Liver (tissue), 9 donors: ENCODE measurements around the gene INPP5J. TPM values are rescaled to one million over a fixed set of nuclear protein-coding genes. Genes with fewer than 3 reads are reported as not detected.

ENCODE experiments used
- DNase-seq: peaks from one replicate; pipeline ENCODE4 v3.0.0-alpha.2; 2017; ENCODE audit warnings: low spot score
- H3K27ac ChIP-seq, 2 donors: one replicate each; pipeline ENCODE4 v1.7.0; 2013; ENCODE audit warnings: inconsistent platforms in 2 of 2, low read length in 2 of 2, control low read depth in 1 of 2, low read depth in 1 of 2, mild to moderate bottlenecking in 1 of 2
- H3K27me3 ChIP-seq, 4 donors: one replicate each; pipeline versions ENCODE4 v1.6.1 to v1.7.0; 2013; ENCODE audit warnings: low read length in 3 of 4, inconsistent platforms in 1 of 4, mild to moderate bottlenecking in 1 of 4, moderate library complexity in 1 of 4; ENCODE audit not compliant: control insufficient read depth in 4 of 4, insufficient read depth in 4 of 4
- H3K36me3 ChIP-seq, 4 donors: one replicate each; pipeline versions ENCODE4 v1.6.1 to v1.7.0; 2013; ENCODE audit warnings: low read length in 3 of 4, mild to moderate bottlenecking in 3 of 4, low read depth in 1 of 4, moderate library complexity in 1 of 4; ENCODE audit not compliant: control insufficient read depth in 4 of 4, insufficient read depth in 3 of 4
- H3K4me1 ChIP-seq, 4 donors: one replicate each; pipeline versions ENCODE4 v1.6.1 to v1.7.0; 2013; ENCODE audit warnings: low read length in 3 of 4, mild to moderate bottlenecking in 3 of 4, moderate library complexity in 1 of 4; ENCODE audit not compliant: control insufficient read depth in 4 of 4, insufficient read depth in 4 of 4
- H3K4me3 ChIP-seq, 3 donors: one replicate each; pipeline versions ENCODE4 v1.6.1 to v1.7.0; 2013; ENCODE audit warnings: low read length in 3 of 3, control low read depth in 1 of 3, low read depth in 1 of 3, mild to moderate bottlenecking in 1 of 3
- H3K9ac ChIP-seq, 2 donors: one replicate each; pipeline ENCODE4 v1.7.0; 2013; ENCODE audit warnings: low read length in 2 of 2, mild to moderate bottlenecking in 2 of 2, moderate library complexity in 2 of 2, control low read depth in 1 of 2, low read depth in 1 of 2
- H3K9me3 ChIP-seq, 4 donors: one replicate each; pipeline versions ENCODE4 v1.6.1 to v1.7.0; 2013; ENCODE audit warnings: low read length in 3 of 4; ENCODE audit not compliant: control insufficient read depth in 4 of 4
- ATF3 ChIP-seq: IDR thresholded peaks from 2 replicates; pipeline ENCODE4 v1.6.1; 2016; ENCODE audit warnings: antibody characterized with exemption
- CTCF ChIP-seq: fragments of 150-350 bp; IDR thresholded peaks from 2 replicates; pipeline ENCODE4 v1.5.1; 2017; ENCODE audit warnings: improper control_type of control experiment, low read depth, low read length; ENCODE audit not compliant: missing input control
- EGR1 ChIP-seq, 2 donors: IDR thresholded peaks; 2 replicates each; pipeline ENCODE4 v1.6.1; 2016 to 2018; ENCODE audit warnings: antibody characterized with exemption in 2 of 2, low read depth in 2 of 2
- FOXA1 ChIP-seq: IDR thresholded peaks from 2 replicates; pipeline ENCODE4 v1.6.1; 2016; ENCODE audit warnings: antibody characterized with exemption
- FOXA2 ChIP-seq: IDR thresholded peaks from 2 replicates; pipeline ENCODE4 v1.6.1; 2016; ENCODE audit warnings: antibody characterized with exemption
- GABPA ChIP-seq, 2 donors: IDR thresholded peaks in 1 of 2; conservative IDR thresholded peaks in 1 of 2; 2 replicates each; pipeline ENCODE4 v1.6.1; 2016; ENCODE audit warnings: antibody characterized with exemption in 2 of 2, mild to moderate bottlenecking in 1 of 2, moderate library complexity in 1 of 2
- HNF4A ChIP-seq, 2 donors: conservative IDR thresholded peaks; 2 replicates each; pipeline ENCODE4 v1.6.1; 2016; ENCODE audit warnings: antibody characterized with exemption in 2 of 2, mild to moderate bottlenecking in 2 of 2
- HNF4G ChIP-seq: IDR thresholded peaks from 2 replicates; pipeline ENCODE4 v1.6.1; 2016; ENCODE audit warnings: antibody characterized with exemption
- JUND ChIP-seq, 2 donors: IDR thresholded peaks; 2 replicates each; pipeline ENCODE4 v1.6.1; 2016; ENCODE audit warnings: antibody characterized with exemption in 2 of 2
- MAX ChIP-seq: IDR thresholded peaks from 2 replicates; pipeline ENCODE4 v1.6.1; 2016; ENCODE audit warnings: antibody characterized with exemption
- NR2F2 ChIP-seq: IDR thresholded peaks from 2 replicates; pipeline ENCODE4 v1.6.1; 2016; ENCODE audit warnings: antibody characterized with exemption
- RAD21 ChIP-seq, 2 donors: IDR thresholded peaks; 2 replicates each; pipeline ENCODE4 v1.6.1; 2016; ENCODE audit warnings: antibody characterized with exemption in 2 of 2, mild to moderate bottlenecking in 2 of 2
- REST ChIP-seq: IDR thresholded peaks from 2 replicates; pipeline ENCODE4 v1.6.1; 2016; ENCODE audit warnings: antibody characterized with exemption, mild to moderate bottlenecking
- RXRA ChIP-seq, 2 donors: IDR thresholded peaks; 2 replicates each; pipeline ENCODE4 v1.6.1; 2017 to 2018; ENCODE audit warnings: antibody characterized with exemption in 2 of 2, mild to moderate bottlenecking in 1 of 2
- SP1 ChIP-seq: IDR thresholded peaks from 2 replicates; pipeline ENCODE4 v1.6.1; 2018; ENCODE audit warnings: antibody characterized with exemption, mild to moderate bottlenecking
- TAF1 ChIP-seq: conservative IDR thresholded peaks from 2 replicates; pipeline ENCODE4 v1.6.1; 2016; ENCODE audit warnings: antibody characterized with exemption, mild to moderate bottlenecking
- YY1 ChIP-seq: IDR thresholded peaks from 2 replicates; pipeline ENCODE4 v1.6.1; 2016; ENCODE audit warnings: antibody characterized with exemption, mild to moderate bottlenecking
- ZBTB33 ChIP-seq: IDR thresholded peaks from 2 replicates; pipeline ENCODE4 v1.6.1; 2016; ENCODE audit warnings: antibody characterized with exemption
- WGBS: extraction: QIAGEN DNeasy Blood & Tissue Kit; methylation state at CpG from one replicate; pipeline ENCODE4 v1.1.7; 2013; 5-methylcytosine and 5-hydroxymethylcytosine counted together
- polyA plus RNA-seq, 2 donors: library from polyadenylated mRNA; stranded (reverse) in 1 of 2; unstranded in 1 of 2; fragments of 200-250 nt in 1 of 2; fragments of >200 nt in 1 of 2; fragmentation: Nextera tagmentation in 1 of 2; extraction: Ambion mirVana in 1 of 2; gene quantifications; one replicate each; pipeline versions ENCODE4 v1.2.1 to v1.2.3, GENCODE V29; 2013 to 2015
- total RNA-seq, 2 donors: library from RNA; depleted of rRNA; stranded (reverse); fragments of >200 nt; gene quantifications; one replicate each; pipeline ENCODE4 v1.2.3, GENCODE V29; 2014
- donor health status: healthy.
- donor health status: healthy.
- donor health status: healthy.
- donor health status: healthy.
- donor health status: healthy.

INPP5J gene
- total RNA-seq (under 1 TPM; 0.14 to 0.17 TPM), polyA plus RNA-seq (under 1 TPM; 0.06 to 0.08 TPM)

- WGBS = 18% methylated on average over 10 of the region's 10 CpGs
Observed at GRCh38 chr22:31122532-31123291, at the start of gene INPP5J. INPP5J (plus strand) TSS chr22:31122966; CDS start chr22:31123015, 49 bp downstream.

More at GRCh38 chr22:31122532-31123291, at the start of gene INPP5J:
- peak within 1 kb of the TSS in 1 of 3 donors; percentile 14 for H3K4me3 ChIP-seq
- peaks cover 0 to 9% (median 3%) of the 10 kb centered on the region in 4 donors for H3K4me1 ChIP-seq
- no peak for DNase-seq
- no peak for TF ChIP-seq HNF4A (conservative IDR thresholded peaks at IDR 0.05)
- no peak for TF ChIP-seq GABPA (IDR thresholded peaks at IDR 0.05 in 1 of 2, conservative IDR thresholded peaks at IDR 0.05 in 1 of 2)
- TF ChIP-seq CTCF = no peak
- TF ChIP-seq EGR1 (IDR thresholded peaks at IDR 0.05; ENCODE audit: low read depth in 2 of 2) = no peak
- no peak for TF ChIP-seq TAF1
- no peak for TF ChIP-seq REST
- TF ChIP-seq ZBTB33 = no peak
- TF ChIP-seq ATF3 = no peak
- no peak for TF ChIP-seq YY1
- TF ChIP-seq SP1 = no peak
- TF ChIP-seq JUND (IDR thresholded peaks at IDR 0.05) = no peak
- TF ChIP-seq FOXA2 = no peak
- TF ChIP-seq NR2F2 = no peak
- TF ChIP-seq RAD21 (IDR thresholded peaks at IDR 0.05) = no peak
- no peak for TF ChIP-seq MAX
- TF ChIP-seq RXRA (IDR thresholded peaks at IDR 0.05) = no peak
- no peak for TF ChIP-seq HNF4G
- no peak for TF ChIP-seq FOXA1
- no peak within 1 kb of the TSS for H3K9ac ChIP-seq
- no peaks in the 10 kb centered on the region for H3K36me3 ChIP-seq
- no peaks in the 10 kb centered on the region for H3K9me3 ChIP-seq
- H3K27ac ChIP-seq = no peak within 1 kb of the TSS
- no peaks in the 10 kb centered on the region for H3K27me3 ChIP-seq
